Measurements from ENCODE around the gene CUL7.

DNA sequence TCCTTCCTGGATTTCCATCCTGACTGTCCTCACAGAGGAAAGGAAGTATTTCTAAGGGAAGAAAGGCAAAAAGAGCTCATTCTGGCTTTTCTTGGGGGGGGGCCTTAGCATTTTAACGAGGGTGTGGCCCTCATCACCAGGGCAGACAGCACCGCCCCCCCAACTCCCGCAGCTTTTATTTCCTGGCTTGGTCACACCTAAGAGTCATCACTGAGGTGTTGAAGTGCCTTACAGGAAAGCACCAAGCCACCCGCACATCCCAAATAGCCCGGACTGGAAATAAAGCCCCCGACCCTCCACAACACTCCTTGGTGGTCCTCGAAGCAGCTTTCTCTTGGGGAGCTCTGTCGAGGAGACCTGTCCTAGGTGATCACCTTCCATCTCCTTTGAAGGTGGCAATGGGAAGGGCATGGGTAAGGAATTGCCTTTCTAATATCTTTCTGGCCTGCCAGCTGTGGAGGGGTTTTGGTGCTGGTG is 23.7 kb upstream of the CUL7 start:
- TF ChIP-seq, protein P1, sequence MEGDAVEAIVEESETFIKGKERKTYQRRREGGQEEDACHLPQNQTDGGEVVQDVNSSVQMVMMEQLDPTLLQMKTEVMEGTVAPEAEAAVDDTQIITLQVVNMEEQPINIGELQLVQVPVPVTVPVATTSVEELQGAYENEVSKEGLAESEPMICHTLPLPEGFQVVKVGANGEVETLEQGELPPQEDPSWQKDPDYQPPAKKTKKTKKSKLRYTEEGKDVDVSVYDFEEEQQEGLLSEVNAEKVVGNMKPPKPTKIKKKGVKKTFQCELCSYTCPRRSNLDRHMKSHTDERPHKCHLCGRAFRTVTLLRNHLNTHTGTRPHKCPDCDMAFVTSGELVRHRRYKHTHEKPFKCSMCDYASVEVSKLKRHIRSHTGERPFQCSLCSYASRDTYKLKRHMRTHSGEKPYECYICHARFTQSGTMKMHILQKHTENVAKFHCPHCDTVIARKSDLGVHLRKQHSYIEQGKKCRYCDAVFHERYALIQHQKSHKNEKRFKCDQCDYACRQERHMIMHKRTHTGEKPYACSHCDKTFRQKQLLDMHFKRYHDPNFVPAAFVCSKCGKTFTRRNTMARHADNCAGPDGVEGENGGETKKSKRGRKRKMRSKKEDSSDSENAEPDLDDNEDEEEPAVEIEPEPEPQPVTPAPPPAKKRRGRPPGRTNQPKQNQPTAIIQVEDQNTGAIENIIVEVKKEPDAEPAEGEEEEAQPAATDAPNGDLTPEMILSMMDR (optimal IDR thresholded peaks at IDR 0.05 in 1 of 3, IDR thresholded peaks at IDR 0.05 in 1 of 3, conservative IDR thresholded peaks at IDR 0.05 in 1 of 3; ENCODE audit: extremely low read depth in 1 of 3, insufficient read depth in 2 of 3, low read length in 3 of 3) = no peak
- TF ChIP-seq EZH2 (IDR thresholded peaks at IDR 0.05; ENCODE audit: low read length) = no peak

Data from keratinocyte (primary cell).